ENCODE results near the gene SLC22A31.

GRCh38 chr16:89150981-89151380, 49.4 kb downstream of the SLC22A31 start:
- TF ChIP-seq, protein P1, sequence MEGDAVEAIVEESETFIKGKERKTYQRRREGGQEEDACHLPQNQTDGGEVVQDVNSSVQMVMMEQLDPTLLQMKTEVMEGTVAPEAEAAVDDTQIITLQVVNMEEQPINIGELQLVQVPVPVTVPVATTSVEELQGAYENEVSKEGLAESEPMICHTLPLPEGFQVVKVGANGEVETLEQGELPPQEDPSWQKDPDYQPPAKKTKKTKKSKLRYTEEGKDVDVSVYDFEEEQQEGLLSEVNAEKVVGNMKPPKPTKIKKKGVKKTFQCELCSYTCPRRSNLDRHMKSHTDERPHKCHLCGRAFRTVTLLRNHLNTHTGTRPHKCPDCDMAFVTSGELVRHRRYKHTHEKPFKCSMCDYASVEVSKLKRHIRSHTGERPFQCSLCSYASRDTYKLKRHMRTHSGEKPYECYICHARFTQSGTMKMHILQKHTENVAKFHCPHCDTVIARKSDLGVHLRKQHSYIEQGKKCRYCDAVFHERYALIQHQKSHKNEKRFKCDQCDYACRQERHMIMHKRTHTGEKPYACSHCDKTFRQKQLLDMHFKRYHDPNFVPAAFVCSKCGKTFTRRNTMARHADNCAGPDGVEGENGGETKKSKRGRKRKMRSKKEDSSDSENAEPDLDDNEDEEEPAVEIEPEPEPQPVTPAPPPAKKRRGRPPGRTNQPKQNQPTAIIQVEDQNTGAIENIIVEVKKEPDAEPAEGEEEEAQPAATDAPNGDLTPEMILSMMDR (conservative IDR thresholded peaks at IDR 0.05; ENCODE audit: low read depth, low read length): no peak
- no peak for TF ChIP-seq EZH2 (IDR thresholded peaks at IDR 0.05; ENCODE audit: borderline replicate concordance, low read depth, low read length, poor library complexity, severe bottlenecking)

Data from A673 (cell line).